ENCODE results near the gene RALGAPA2. TPM values are rescaled to one million over a fixed set of nuclear protein-coding genes. Genes with fewer than 3 reads are reported as not detected.

RALGAPA2 gene
- total RNA-seq, 2 experiments from 2014 or later, result 21.2 to 21.9 TPM

GRCh38 chr20:20491784-20492264, 220.6 kb downstream of the RALGAPA2 start:
- no peaks in the 10 kb centered on the region for H3K27me3 ChIP-seq (ENCODE audit: control insufficient read depth in 1 of 2, insufficient read depth in 2 of 2, low read length in 2 of 2)
- Mint-ChIP-seq H3K27me3 (no peaks in the 10 kb centered on the region), H3K4me1 (ENCODE audit: low read depth) (no peaks in the 10 kb centered on the region), H3K27ac (no peak overlapping the region), H3K9me3 (no peaks in the 10 kb centered on the region), H3K4me3 (no peak overlapping the region), H3K36me3 (ENCODE audit: low read depth) (peaks cover 91% of the 10 kb centered on the region)
- no peak overlapping the region for H3K27ac ChIP-seq (ENCODE audit: low read depth in 1 of 2, low read length in 2 of 2)
- intact Hi-C loops (cut with DNase I, micrococcal nuclease), result no loop called here
- DNase-seq (no peak), ATAC-seq (ENCODE audit: poor library complexity) (no peak)
- TF ChIP-seq CTCF (IDR thresholded peaks at IDR 0.05), result no peak
- peaks cover 44% of the 10 kb centered on the region for H3K36me3 ChIP-seq (ENCODE audit: insufficient read depth, low read length)
- ChIA-PET POLR2A (no interaction called here), CTCF (no interaction called here)
- no peak overlapping the region for H3K4me3 ChIP-seq (ENCODE audit: low read length)
- no peaks in the 10 kb centered on the region for H3K9me3 ChIP-seq (ENCODE audit: control insufficient read depth in 1 of 2, insufficient read depth in 1 of 2, low read length in 2 of 2)
- H3K4me1 ChIP-seq (ENCODE audit: insufficient read depth, low read length), result no peaks in the 10 kb centered on the region

GRCh38 chr20:20491110-20491783, 221.2 kb downstream of the RALGAPA2 start:
- H3K4me3 ChIP-seq (ENCODE audit: low read length), result no peak overlapping the region
- Mint-ChIP-seq H3K9me3 (no peaks in the 10 kb centered on the region), H3K4me1 (ENCODE audit: low read depth) (no peaks in the 10 kb centered on the region), H3K27ac (no peak overlapping the region), H3K4me3 (no peak overlapping the region), H3K27me3 (no peaks in the 10 kb centered on the region), H3K36me3 (ENCODE audit: low read depth) (peaks cover 92% of the 10 kb centered on the region)
- intact Hi-C loops (cut with DNase I, micrococcal nuclease), result no loop called here
- no peak for TF ChIP-seq CTCF (IDR thresholded peaks at IDR 0.05)
- CTCF ChIA-PET, result no interaction called here
- POLR2A ChIA-PET, result no interaction called here
- DNase-seq (no peak), ATAC-seq (ENCODE audit: poor library complexity) (no peak)
- H3K27ac ChIP-seq (ENCODE audit: low read depth in 1 of 2, low read length in 2 of 2), result no peak overlapping the region
- no peaks in the 10 kb centered on the region for H3K27me3 ChIP-seq (ENCODE audit: control insufficient read depth in 1 of 2, insufficient read depth in 2 of 2, low read length in 2 of 2)
- H3K36me3 ChIP-seq (ENCODE audit: insufficient read depth, low read length), result peaks cover 41% of the 10 kb centered on the region
- no peaks in the 10 kb centered on the region for H3K4me1 ChIP-seq (ENCODE audit: insufficient read depth, low read length)
- H3K9me3 ChIP-seq (ENCODE audit: control insufficient read depth in 1 of 2, insufficient read depth in 1 of 2, low read length in 2 of 2), result no peaks in the 10 kb centered on the region

GRCh38 chr20:20490673-20491072, 221.8 kb downstream of the RALGAPA2 start:
- Histone ChIP-seq H3K27me3 (ENCODE audit: control insufficient read depth in 1 of 2, insufficient read depth in 2 of 2, low read length in 2 of 2) (no peaks in the 10 kb centered on the region), H3K4me3 (ENCODE audit: low read length) (no peak overlapping the region), H3K9me3 (ENCODE audit: control insufficient read depth in 1 of 2, insufficient read depth in 1 of 2, low read length in 2 of 2) (no peaks in the 10 kb centered on the region), H3K36me3 (ENCODE audit: insufficient read depth, low read length) (peaks cover 36% of the 10 kb centered on the region), H3K4me1 (ENCODE audit: insufficient read depth, low read length) (no peaks in the 10 kb centered on the region), H3K27ac (ENCODE audit: low read depth in 1 of 2, low read length in 2 of 2) (no peak overlapping the region)
- Mint-ChIP-seq H3K4me3 (no peak overlapping the region), H3K27ac (no peak overlapping the region), H3K27me3 (no peaks in the 10 kb centered on the region), H3K36me3 (ENCODE audit: low read depth) (peaks cover 88% of the 10 kb centered on the region), H3K4me1 (ENCODE audit: low read depth) (no peaks in the 10 kb centered on the region), H3K9me3 (no peaks in the 10 kb centered on the region)
- DNase-seq (no peak), ATAC-seq (ENCODE audit: poor library complexity) (no peak)
- intact Hi-C loops (cut with DNase I, micrococcal nuclease), result no loop called here
- ChIA-PET POLR2A (no interaction called here), CTCF (no interaction called here)
- TF ChIP-seq CTCF (IDR thresholded peaks at IDR 0.05), result no peak

Data from CD4-positive, alpha-beta T cell (primary cell).